Fibroblast of the aortic adventitia (primary cell): ENCODE data around the gene PARVB. TPM values are rescaled to one million over a fixed set of nuclear protein-coding genes. Genes with fewer than 3 reads are reported as not detected.

ENCODE experiments used
- DNase-seq: peaks from one replicate; pipeline ENCODE4 v3.0.0-alpha.2; 2010; ENCODE audit warnings: low read depth
- H3K4me3 ChIP-seq: 2 replicates; pipeline ENCODE4 v1.5.1; 2011; ENCODE audit warnings: low read depth, mild to moderate bottlenecking, control low read depth, low read length, moderate library complexity
- CTCF ChIP-seq: IDR thresholded peaks from 2 replicates; pipeline ENCODE4 v1.5.1; 2011; ENCODE audit warnings: mild to moderate bottlenecking, low read length, control low read depth, inconsistent platforms; ENCODE audit not compliant: insufficient read depth
- total RNA-seq: library from RNA; depleted of rRNA; stranded (reverse); fragments of >200 nt; gene quantifications from 2 replicates; pipeline ENCODE4 v1.2.3, GENCODE V29; 2012; ENCODE audit warnings: low replicate concordance

Gene PARVB
- total RNA-seq, 1 donor: 30.6 TPM

GRCh38 chr22:44181033-44181911 is 157.2 kb downstream of the PARVB start:
- no peak overlapping the region for H3K4me3 ChIP-seq
- TF ChIP-seq CTCF: no peak
- no peak for DNase-seq

GRCh38 chr22:44181912-44182587 is 157.9 kb downstream of the PARVB start:
- no peak for DNase-seq
- H3K4me3 ChIP-seq: no peak overlapping the region
- TF ChIP-seq CTCF: no peak

- H3K4me3 ChIP-seq: no peak overlapping the region
- no peak for DNase-seq
- TF ChIP-seq CTCF: no peak
Measured at GRCh38 chr22:44182588-44183286, 158.6 kb downstream of the PARVB start.

- TF ChIP-seq CTCF: no peak
- no peak overlapping the region for H3K4me3 ChIP-seq
- no peak for DNase-seq
Measured at GRCh38 chr22:44183287-44183588, 159.1 kb downstream of the PARVB start.

GRCh38 chr22:44184006-44184405 is 159.9 kb downstream of the PARVB start:
- no peak for TF ChIP-seq CTCF
- DNase-seq: no peak
- H3K4me3 ChIP-seq: no peak overlapping the region

GRCh38 chr22:44185237-44186120 is 161.4 kb downstream of the PARVB start:
- TF ChIP-seq CTCF: no peak
- H3K4me3 ChIP-seq: no peak overlapping the region
- no peak for DNase-seq
